ENCODE results near the gene OR10A7. TPM values are rescaled to one million over a fixed set of nuclear protein-coding genes. Genes with fewer than 3 reads are reported as not detected.

Gene OR10A7
- polyA plus RNA-seq, 1 experiment, result not detected

GRCh38 chr12:55188974-55189556, 31.8 kb upstream of the OR10A7 start:
- DNase-seq (ENCODE audit: low read depth), result peak; percentile 19
- peak; percentile 65 for TF ChIP-seq CTCF (IDR thresholded peaks at IDR 0.05; ENCODE audit: insufficient read depth, low read depth, low read length)
- Histone ChIP-seq H3K27me3 (ENCODE audit: control insufficient read depth, insufficient read depth, low read length) (no peaks in the 10 kb centered on the region), H3K4me3 (ENCODE audit: low read depth, low read length) (no peak overlapping the region), H3K36me3 (ENCODE audit: control insufficient read depth, insufficient read depth, low read length) (no peaks in the 10 kb centered on the region)
- ChIA-PET POLR2A (no interaction called here), CTCF (interaction anchor here (0.6 to 5.1 kb wide), 5 partner anchors 67 to 467 kb away, joined by 3 to 32 read pairs (median 4); no protein-coding TSS in a partner anchor)

GRCh38 chr12:55194382-55194781, 26.4 kb upstream of the OR10A7 start:
- Histone ChIP-seq H3K27me3 (ENCODE audit: control insufficient read depth, insufficient read depth, low read length) (no peaks in the 10 kb centered on the region), H3K36me3 (ENCODE audit: control insufficient read depth, insufficient read depth, low read length) (no peaks in the 10 kb centered on the region), H3K4me3 (ENCODE audit: low read depth, low read length) (no peak overlapping the region)
- ChIA-PET CTCF (interaction anchor here (1.0 to 1.9 kb wide), 3 partner anchors 9 to 426 kb away, joined by 4 read pairs; no protein-coding TSS in a partner anchor), POLR2A (no interaction called here)
- DNase-seq (ENCODE audit: low read depth), result no peak
- no peak for TF ChIP-seq CTCF (IDR thresholded peaks at IDR 0.05; ENCODE audit: insufficient read depth, low read depth, low read length)

GRCh38 chr12:55226523-55226922, 5.7 kb downstream of the OR10A7 start:
- no peaks in the 10 kb centered on the region for H3K36me3 ChIP-seq (ENCODE audit: control insufficient read depth, insufficient read depth, low read length)
- ChIA-PET POLR2A (no interaction called here), CTCF (no interaction called here)
- TF ChIP-seq CTCF (IDR thresholded peaks at IDR 0.05; ENCODE audit: insufficient read depth, low read depth, low read length), result no peak
- H3K4me3 ChIP-seq (ENCODE audit: low read depth, low read length), result no peak overlapping the region
- H3K27me3 ChIP-seq (ENCODE audit: control insufficient read depth, insufficient read depth, low read length), result no peaks in the 10 kb centered on the region
- DNase-seq (ENCODE audit: low read depth), result no peak

GRCh38 chr12:55227643-55228042, 6.8 kb downstream of the OR10A7 start:
- H3K4me3 ChIP-seq (ENCODE audit: low read depth, low read length), result no peak overlapping the region
- H3K36me3 ChIP-seq (ENCODE audit: control insufficient read depth, insufficient read depth, low read length), result no peaks in the 10 kb centered on the region
- TF ChIP-seq CTCF (IDR thresholded peaks at IDR 0.05; ENCODE audit: insufficient read depth, low read depth, low read length), result no peak
- CTCF ChIA-PET, result interaction anchor here (0.5 kb wide), 1 partner anchor 370 kb away, joined by 3 read pairs; no protein-coding TSS in a partner anchor
- DNase-seq (ENCODE audit: low read depth), result no peak
- POLR2A ChIA-PET, result no interaction called here
- no peaks in the 10 kb centered on the region for H3K27me3 ChIP-seq (ENCODE audit: control insufficient read depth, insufficient read depth, low read length)

- Histone ChIP-seq H3K4me3 (ENCODE audit: low read depth, low read length) (no peak within 1 kb of the TSS), H3K27me3 (ENCODE audit: control insufficient read depth, insufficient read depth, low read length) (no peaks in the 10 kb centered on the region), H3K36me3 (ENCODE audit: control insufficient read depth, insufficient read depth, low read length) (no peaks in the 10 kb centered on the region)
- DNase-seq (ENCODE audit: low read depth), result no peak
- ChIA-PET POLR2A (no interaction called here), CTCF (no interaction called here)
- no peak for TF ChIP-seq CTCF (IDR thresholded peaks at IDR 0.05; ENCODE audit: insufficient read depth, low read depth, low read length)
Observed at GRCh38 chr12:55244309-55244708, 23.5 kb downstream of the OR10A7 start, which contains the start of gene OR6C74. Gene OR6C74 (plus strand): TSS chr12:55244609. CDS start chr12:55247288, 2,679 bp downstream.

Data from BJ (cell line).